HepG2 (cell line): ENCODE results near the gene USP2. TPM values are rescaled to one million over a fixed set of nuclear protein-coding genes. Genes with fewer than 3 reads are reported as not detected.

Experiments
- ATAC-seq: fragments of 200-7000 bp; cut with Tn5 transposase; 3 replicates; pipeline ENCODE4 v1.9.1; 2020; ENCODE audit warnings: mild to moderate bottlenecking, moderate library complexity
- BruUV-seq: library from RNA; stranded (reverse); fragments of 400-500 nt; replicated peaks from 2 replicates; lab custom pipeline; 2021; lab: Mats Ljungman, UMichigan
- CTCF ChIA-PET: fragments of 300-600 bp; formaldehyde crosslinking; extraction: SDS; loops from one replicate; lab custom pipeline; 2021; ENCODE audit warnings: low total read pairs, inconsistent platforms, low intra/inter-chr PET ratio; lab: Yijun Ruan, JAX
- POLR2A ChIA-PET: fragments of 350-600 bp; sonication (Branson Sonifier 250); formaldehyde crosslinking; loops from one replicate; lab custom pipeline; 2020; ENCODE audit warnings: antibody characterized with exemption, inconsistent platforms; lab: Yijun Ruan, JAX
- DNase-seq: peaks from one replicate; pipeline ENCODE4 v3.0.0-alpha.2; 2015; ENCODE audit warnings: low spot score
- FAIRE-seq: peaks from 3 replicates; lab custom pipeline; 2011; peaks lifted over from hg19 to GRCh38; lab: Jason Lieb, UNC
- H2AFZ ChIP-seq: one replicate; pipeline ENCODE4 v1.6.1; 2011; ENCODE audit warnings: low read length, inconsistent platforms
- H3K27ac ChIP-seq: fragments of 300-600 bp; 3 replicates; pipeline ENCODE4 v1.8.0; 2011; ENCODE audit warnings: mixed run types, mild to moderate bottlenecking, mixed read lengths, low read length, inconsistent platforms; ENCODE audit not compliant: insufficient read depth; ENCODE audit errors: extremely low read length
- H3K27me3 ChIP-seq, 2 experiments: fragments of 200-600 bp in 1 of 2; 2 replicates in 1 of 2; 3 replicates in 1 of 2; pipeline versions ENCODE4 v1.6.0 to v1.8.0; 2011; ENCODE audit warnings: low read length in 2 of 2, mild to moderate bottlenecking in 2 of 2, moderate library complexity in 2 of 2, inconsistent platforms in 1 of 2; ENCODE audit not compliant: insufficient read depth in 2 of 2, control insufficient read depth in 1 of 2
- H3K36me3 ChIP-seq, 2 experiments: fragments of 200-600 bp in 1 of 2; replicated peaks in 1 of 2; 2 replicates in 1 of 2; 3 replicates in 1 of 2; pipeline versions ENCODE4 v1.5.1 to v1.8.0; 2011; ENCODE audit warnings: low read length in 2 of 2, inconsistent platforms in 1 of 2; ENCODE audit not compliant: insufficient read depth in 2 of 2, control insufficient read depth in 1 of 2
- H3K4me1 ChIP-seq: 2 replicates; pipeline ENCODE4 v1.5.1; 2012; ENCODE audit warnings: low read length, inconsistent platforms; ENCODE audit not compliant: insufficient read depth
- H3K4me2 ChIP-seq: 2 replicates; pipeline ENCODE4 v1.6.0; 2011; ENCODE audit warnings: low read depth, low read length, inconsistent platforms
- H3K4me3 ChIP-seq, 3 experiments: fragments of 200-600 bp in 1 of 3; sonication (generic), shearing (Covaris generic) in 1 of 3; replicated peaks in 1 of 3; 2 replicates each; pipeline ENCODE4 v1.5.1; 2011 to 2016; ENCODE audit warnings: low read length in 3 of 3, inconsistent platforms in 2 of 3, low read depth in 2 of 3, mild to moderate bottlenecking in 2 of 3, control low read depth in 1 of 3, mixed read lengths in 1 of 3; ENCODE audit not compliant: insufficient read depth in 1 of 3
- H3K79me2 ChIP-seq: one replicate; pipeline ENCODE4 v1.6.1; 2011; ENCODE audit warnings: low read length, inconsistent platforms; ENCODE audit not compliant: insufficient read depth
- H3K9ac ChIP-seq: 2 replicates; pipeline ENCODE4 v1.6.0; 2011; ENCODE audit warnings: mild to moderate bottlenecking, low read depth, low read length, inconsistent platforms; ENCODE audit not compliant: insufficient read depth
- H3K9me3 ChIP-seq: 2 replicates; pipeline ENCODE4 v1.5.1; 2012; ENCODE audit warnings: mild to moderate bottlenecking, low read length
- H4K20me1 ChIP-seq: 2 replicates; pipeline ENCODE4 v1.6.0; 2011; ENCODE audit warnings: inconsistent platforms, mild to moderate bottlenecking, low read length, moderate library complexity; ENCODE audit not compliant: insufficient read depth
- ADNP ChIP-seq: sonication (generic); formaldehyde crosslinking; IDR thresholded peaks from 2 replicates; pipeline ENCODE4 v1.4.0; 2020; ENCODE audit warnings: missing genetic modification reagents
- BORCS8-MEF2B ChIP-seq: sonication (generic); formaldehyde crosslinking; IDR thresholded peaks from 2 replicates; pipeline ENCODE4 v1.8.0; 2022; ENCODE audit warnings: mild to moderate bottlenecking, missing genetic modification reagents
- CC2D1A ChIP-seq: sonication (generic); formaldehyde crosslinking; IDR thresholded peaks from 2 replicates; pipeline ENCODE4 v1.8.1; 2023; ENCODE audit warnings: mild to moderate bottlenecking, missing genetic modification reagents
- HNRNPUL1 ChIP-seq: fragments of 200-400 bp; formaldehyde crosslinking; IDR thresholded peaks from 2 replicates; pipeline ENCODE4 v1.6.1; 2017; ENCODE audit warnings: low read depth, mild to moderate bottlenecking, low read length, moderate library complexity
- LBX2 ChIP-seq: sonication (generic); formaldehyde crosslinking; IDR thresholded peaks from 2 replicates; pipeline ENCODE4 v1.5.0; 2020; ENCODE audit warnings: missing genetic modification reagents, mild to moderate bottlenecking, borderline replicate concordance
- NCOR1 ChIP-seq: fragments of 200-600 bp; sonication (generic); IDR thresholded peaks from 2 replicates; pipeline ENCODE4 v1.7.0; 2017; ENCODE audit warnings: antibody characterized with exemption, low read length, borderline replicate concordance
- PAWR ChIP-seq: sonication (generic); formaldehyde crosslinking; IDR thresholded peaks from 2 replicates; pipeline ENCODE4 v1.4.0; 2020; ENCODE audit warnings: missing genetic modification reagents, mild to moderate bottlenecking, borderline replicate concordance
- SMAD3 ChIP-seq: sonication (generic); formaldehyde crosslinking; IDR thresholded peaks from 2 replicates; pipeline ENCODE4 v1.4.0; 2020; ENCODE audit warnings: missing genetic modification reagents
- STAT6 ChIP-seq: sonication (generic); formaldehyde crosslinking; IDR thresholded peaks from 2 replicates; pipeline ENCODE4 v1.4.0; 2020; ENCODE audit warnings: missing genetic modification reagents, mild to moderate bottlenecking, borderline replicate concordance
- TFDP2 ChIP-seq: sonication (generic); formaldehyde crosslinking; IDR thresholded peaks from 2 replicates; pipeline ENCODE4 v1.4.0; 2020; ENCODE audit warnings: missing genetic modification reagents
- ZBTB26 ChIP-seq: IDR thresholded peaks from 2 replicates; pipeline ENCODE4 v1.6.1; 2016; ENCODE audit warnings: missing compliant biosample characterization, missing genetic modification reagents, borderline replicate concordance
- ZNF562 ChIP-seq: sonication (generic); formaldehyde crosslinking; IDR thresholded peaks from 2 replicates; pipeline ENCODE4 v1.8.0; 2022; ENCODE audit warnings: missing genetic modification reagents, borderline replicate concordance
- ZNF775 ChIP-seq: sonication (generic); formaldehyde crosslinking; IDR thresholded peaks from 2 replicates; pipeline ENCODE4 v1.4.0; 2020; ENCODE audit warnings: missing genetic modification reagents, mild to moderate bottlenecking, moderate library complexity, borderline replicate concordance
- ZSCAN21 ChIP-seq: sonication (generic); formaldehyde crosslinking; IDR thresholded peaks from 2 replicates; pipeline ENCODE4 v1.8.0; 2022; ENCODE audit warnings: mild to moderate bottlenecking, missing genetic modification reagents, moderate library complexity, borderline replicate concordance
- WGBS: methylation state at CpG from one replicate; pipeline ENCODE4 v1.1.6; 2017; ENCODE audit warnings: low lambda C conversion rate; 5-methylcytosine and 5-hydroxymethylcytosine counted together
- in situ Hi-C: cut with HindIII; loops from 2 replicates; pipeline ENCODE4 v1.10.0; 2017; ENCODE audit warnings: low pct_unique_long_range_greater_than_20kb; ENCODE audit not compliant: extremely low pct_ligation_motif_present
- intact Hi-C: fragments of 100-400 bp; cut with micrococcal nuclease; formaldehyde crosslinking; loops from one replicate; pipeline ENCODE4 v1.10.0; 2022; ENCODE audit not compliant: unreplicated experiment
- polyA plus RNA-seq, 8 experiments: library from polyadenylated mRNA; depleted of rRNA in 3 of 8; stranded (reverse) in 7 of 8; unstranded in 1 of 8; fragments of >200 nt; fragmentation: Illumina TruSeq in 4 of 8; extraction: Trizol in 4 of 8; gene quantifications; 2 replicates each; pipeline versions ENCODE4 v1.2.1 to v1.2.3, GENCODE V29; 2011 to 2016; ENCODE audit warnings: low read depth in 4 of 8, missing spikeins in 1 of 8, mixed read lengths in 1 of 8; ENCODE audit not compliant: insufficient read depth in 1 of 8
- total RNA-seq, 5 experiments: library from RNA; depleted of rRNA; stranded (reverse); fragments of >200 nt; fragmentation: Illumina TruSeq; extraction: Trizol; gene quantifications; 2 replicates each; pipeline ENCODE4 v1.2.3, GENCODE V29; 2016; ENCODE audit warnings: low read depth in 1 of 5
- TF ChIP-seq, protein P1 (sequence below): sonication (generic); formaldehyde crosslinking; IDR thresholded peaks from 2 replicates; pipeline ENCODE4 v1.8.1; 2023; ENCODE audit warnings: missing genetic modification reagents, inconsistent platforms, borderline replicate concordance
- TF ChIP-seq, protein P2 (sequence below): sonication (generic); formaldehyde crosslinking; IDR thresholded peaks from 2 replicates; pipeline ENCODE4 v1.8.0; 2022; ENCODE audit warnings: mild to moderate bottlenecking, missing genetic modification reagents, borderline replicate concordance

USP2 gene
- total and polyA plus RNA-seq, 2 of the 13 experiments (the other 11 are each of a cell fraction or from before 2014, with no cell fraction given), result 2.5 to 6.0 TPM

DNA sequence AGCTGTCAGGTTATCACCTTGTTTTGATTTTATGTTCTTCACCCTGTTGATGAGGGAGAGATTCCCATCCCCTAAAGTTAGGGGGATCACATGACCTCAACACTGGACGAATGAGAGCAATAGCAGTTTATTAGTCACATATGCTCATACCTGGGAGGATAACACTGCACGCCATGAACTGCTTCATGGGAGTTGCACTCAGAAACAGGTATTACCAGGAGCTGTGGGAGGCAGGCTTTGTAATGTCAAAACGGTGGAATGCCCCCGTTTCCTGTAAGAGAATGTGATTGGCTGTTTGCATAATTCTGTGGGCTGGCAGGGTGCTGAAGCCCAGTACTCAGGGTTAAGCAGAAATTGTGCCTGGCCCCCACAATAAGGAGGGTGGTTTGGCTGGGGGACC is 44.7 kb upstream of the USP2 start:
- no peak overlapping the region for H2AFZ ChIP-seq
- no peak for FAIRE-seq
- POLR2A ChIA-PET, result no interaction called here
- H3K9ac ChIP-seq, result no peak overlapping the region
- intact Hi-C loops (no loop called here), in situ Hi-C loops (no loop called here)
- H3K4me1 ChIP-seq, result peaks cover 11% of the 10 kb centered on the region; the same call in 1 of the 2 replicates
- no peak for ATAC-seq
- 96% methylated on average over 4 of the region's 4 CpGs for WGBS
- BruUV-seq, result no TSS peak
- H3K4me3 ChIP-seq, result no peak overlapping the region
- H3K27ac ChIP-seq, result no peak overlapping the region
- CTCF ChIA-PET, result no interaction called here
- H3K79me2 ChIP-seq, result no peaks in the 10 kb centered on the region
- H3K36me3 ChIP-seq, result no peaks in the 10 kb centered on the region
- no peak overlapping the region for H3K4me2 ChIP-seq
- no peaks in the 10 kb centered on the region; a peak in 2 of 5 replicates for H3K27me3 ChIP-seq
- no peak for DNase-seq
- no peaks in the 10 kb centered on the region for H3K9me3 ChIP-seq
- H4K20me1 ChIP-seq, result no peaks in the 10 kb centered on the region
- no peak for TF ChIP-seq HNRNPUL1
- TF ChIP-seq TFDP2 (CRISPR knock-in tag), result no peak
- no peak for TF ChIP-seq NCOR1
- TF ChIP-seq ZNF562, result no peak
- no peak for TF ChIP-seq PAWR (CRISPR knock-in tag)
- no peak for TF ChIP-seq SMAD3 (CRISPR knock-in tag)
- no peak for TF ChIP-seq LBX2 (CRISPR knock-in tag)
- no peak for TF ChIP-seq ZBTB26 (CRISPR knock-in tag)
- TF ChIP-seq CC2D1A (CRISPR knock-in tag), result no peak
- TF ChIP-seq ZNF775 (CRISPR knock-in tag), result no peak
- TF ChIP-seq, protein P1, sequence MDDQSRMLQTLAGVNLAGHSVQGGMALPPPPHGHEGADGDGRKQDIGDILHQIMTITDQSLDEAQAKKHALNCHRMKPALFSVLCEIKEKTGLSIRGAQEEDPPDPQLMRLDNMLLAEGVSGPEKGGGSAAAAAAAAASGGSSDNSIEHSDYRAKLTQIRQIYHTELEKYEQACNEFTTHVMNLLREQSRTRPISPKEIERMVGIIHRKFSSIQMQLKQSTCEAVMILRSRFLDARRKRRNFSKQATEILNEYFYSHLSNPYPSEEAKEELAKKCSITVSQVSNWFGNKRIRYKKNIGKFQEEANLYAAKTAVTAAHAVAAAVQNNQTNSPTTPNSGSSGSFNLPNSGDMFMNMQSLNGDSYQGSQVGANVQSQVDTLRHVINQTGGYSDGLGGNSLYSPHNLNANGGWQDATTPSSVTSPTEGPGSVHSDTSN, result no peak
- TF ChIP-seq, protein P2, sequence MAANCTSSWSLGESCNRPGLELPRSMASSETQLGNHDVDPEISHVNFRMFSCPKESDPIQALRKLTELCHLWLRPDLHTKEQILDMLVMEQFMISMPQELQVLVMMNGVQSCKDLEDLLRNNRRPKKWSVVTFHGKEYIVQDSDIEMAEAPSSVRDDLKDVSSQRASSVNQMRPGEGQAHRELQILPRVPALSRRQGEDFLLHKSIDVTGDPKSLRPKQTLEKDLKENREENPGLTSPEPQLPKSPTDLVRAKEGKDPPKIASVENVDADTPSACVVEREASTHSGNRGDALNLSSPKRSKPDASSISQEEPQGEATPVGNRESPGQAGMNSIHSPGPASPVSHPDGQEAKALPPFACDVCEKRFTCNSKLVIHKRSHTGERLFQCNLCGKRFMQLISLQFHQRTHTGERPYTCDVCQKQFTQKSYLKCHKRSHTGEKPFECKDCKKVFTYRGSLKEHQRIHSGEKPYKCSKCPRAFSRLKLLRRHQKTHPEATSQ, result no peak
- no peak for TF ChIP-seq ADNP
- TF ChIP-seq STAT6 (CRISPR knock-in tag), result no peak
- TF ChIP-seq BORCS8-MEF2B (CRISPR knock-in tag), result no peak
- no peak for TF ChIP-seq ZSCAN21 (CRISPR knock-in tag)
